ENCODE data around the gene EHMT2. TPM values are rescaled to one million over a fixed set of nuclear protein-coding genes. Genes with fewer than 3 reads are reported as not detected.
"Not testable (repeated sequence)": the region's sequence is repeated elsewhere in the genome, so short reads cannot be mapped to it uniquely, and the experiment has no call there.

Gene EHMT2
- total and polyA plus RNA-seq, 2 of the 8 experiments (the other 6 are each of a cell fraction or from before 2014, with no cell fraction given) = 125 to 177 TPM

- no peak for TF ChIP-seq ASH2L (IDR thresholded peaks at IDR 0.05; ENCODE audit: low read length)
Observed at GRCh38 chr6:31869343-31869742, 28.2 kb downstream of the EHMT2 start (continued).

GRCh38 chr6:31868658-31868971 is 28.9 kb downstream of the EHMT2 start:
- not testable (repeated sequence) for H2BK120ac ChIP-seq (replicated peaks; ENCODE audit: low read depth, low read length); H2AK5ac ChIP-seq (ENCODE audit: low read depth, low read length); H3K23me2 ChIP-seq (ENCODE audit: low read depth, low read length); H3K23ac ChIP-seq (ENCODE audit: insufficient read length); H2AFZ ChIP-seq (ENCODE audit: low read length); H2BK20ac ChIP-seq (ENCODE audit: low read length); H2BK5ac ChIP-seq (ENCODE audit: low read depth, low read length); H3K79me2 ChIP-seq (ENCODE audit: control insufficient read depth in 1 of 2, insufficient read depth in 2 of 2, low read length in 2 of 2); H3K4ac ChIP-seq (replicated peaks; ENCODE audit: insufficient read length, low read depth, low read length); H4K20me1 ChIP-seq (replicated peaks in 1 of 2; ENCODE audit: control insufficient read depth in 1 of 2, insufficient read depth in 2 of 2, low read length in 2 of 2); H4K8ac ChIP-seq (ENCODE audit: extremely low read depth, insufficient read depth, low read length); H2BK12ac ChIP-seq (ENCODE audit: low read depth, low read length); H3K4me3 ChIP-seq (ENCODE audit: extremely low read depth in 1 of 4, insufficient read depth in 2 of 4, low read depth in 3 of 4, low read length in 4 of 4); H3K27ac ChIP-seq (ENCODE audit: low read depth, low read length); H3K4me2 ChIP-seq (ENCODE audit: insufficient read depth in 1 of 2, low read depth in 2 of 2, low read length in 2 of 2); H3K18ac ChIP-seq (ENCODE audit: extremely low read depth, low read length); H3K14ac ChIP-seq (ENCODE audit: insufficient read length); FAIRE-seq; H3K27me3 ChIP-seq (replicated peaks in 1 of 4; ENCODE audit: control insufficient read depth in 3 of 4, extremely low read depth in 1 of 4, insufficient read depth in 3 of 4, low read length in 3 of 4); H3K9ac ChIP-seq (replicated peaks in 1 of 4; ENCODE audit: extremely low read depth in 1 of 4, low read depth in 3 of 4, low read length in 3 of 4); DNase-seq (ENCODE audit: low read depth in 1 of 2, low spot score in 2 of 2); H3K36me3 ChIP-seq (ENCODE audit: control insufficient read depth in 2 of 4, insufficient read depth in 4 of 4, low read length in 3 of 4); H3K9me3 ChIP-seq (ENCODE audit: insufficient read depth in 2 of 2, low read depth in 1 of 2, low read length in 1 of 2); H4K91ac ChIP-seq (replicated peaks; ENCODE audit: insufficient read length, low read length); H3K56ac ChIP-seq (replicated peaks; ENCODE audit: insufficient read length, low read depth, low read length); H3K79me1 ChIP-seq (ENCODE audit: low read depth, low read length); H4K5ac ChIP-seq (ENCODE audit: insufficient read length, low read depth, low read length); H2BK15ac ChIP-seq (ENCODE audit: low read length)
- WGBS, 2 experiments (ENCODE audit: extremely low coverage in 1 of 2, insufficient coverage in 1 of 2, insufficient read length in 1 of 2, insufficient replicate concordance in 2 of 2, low coverage in 1 of 2, low lambda C conversion rate in 2 of 2, missing lambda C conversion rate in 1 of 2) = 75% methylated on average over 1 of the region's 1 CpG; no CpG with 5 or more reads in 1 of the 2 experiments
- ChIA-PET POLR2A (ENCODE audit: partially characterized antibody) (interaction anchor here (1.0 to 6.7 kb wide), 15 partner anchors 9 to 248 kb away, joined by 3 to 40 read pairs (median 4); partner anchors contain the start of genes BAG6, EHMT2 and HSPA1B), CTCF (ENCODE audit: partially characterized antibody) (interaction anchor here (0.7 to 5.8 kb wide), 14 partner anchors 8 to 182 kb away, joined by 3 to 25 read pairs (median 4); no protein-coding TSS in a partner anchor)
- peaks cover 0 to 20% (median 8%) of the 10 kb centered on the region in 4 experiments; a peak in 6 of 7 replicates for H3K4me1 ChIP-seq (replicated peaks in 1 of 4; ENCODE audit: control insufficient read depth in 3 of 4, insufficient read depth in 4 of 4, low read length in 3 of 4)

Data from H1 (cell line).